Peyer's patch (tissue), 4 donors: Measurements from ENCODE around the gene SMIM29. TPM values are rescaled to one million over a fixed set of nuclear protein-coding genes. Genes with fewer than 3 reads are reported as not detected.
A peak's percentile ranks its signal among the peaks of the same experiment; 100 is the strongest.

Experiments used
- DNase-seq, 3 donors: peaks; one replicate each; pipeline ENCODE4 v3.0.0-alpha.2; 2017 to 2019
- H3K27ac ChIP-seq, 4 donors: fragments of 200-600 bp; sonication (generic); one replicate each; pipeline ENCODE4 v1.5.1; 2016 to 2019
- H3K27me3 ChIP-seq, 2 donors: fragments of 200-600 bp; sonication (generic); one replicate each; pipeline ENCODE4 v1.5.1; 2019
- H3K36me3 ChIP-seq, 3 donors: fragments of 200-600 bp; sonication (generic); one replicate each; pipeline ENCODE4 v1.5.1; 2016 to 2019
- H3K4me1 ChIP-seq, 4 donors: fragments of 200-600 bp; sonication (generic); one replicate each; pipeline ENCODE4 v1.5.1; 2016 to 2019
- H3K4me3 ChIP-seq, 4 donors: fragments of 200-600 bp; sonication (generic); 1 replicate in 3 of 4; 2 replicates in 1 of 4; pipeline ENCODE4 v1.5.1; 2016 to 2019; ENCODE audit warnings: mild to moderate bottlenecking in 1 of 4
- H3K9me3 ChIP-seq, 4 donors: fragments of 200-600 bp; sonication (generic); one replicate each; pipeline ENCODE4 v1.5.1; 2016 to 2019; ENCODE audit warnings: mild to moderate bottlenecking in 1 of 4
- POLR2A ChIP-seq, 2 donors: fragments of 450-650 bp; IDR thresholded peaks; one replicate each; pipeline ENCODE4 v1.5.1; 2017; ENCODE audit warnings: antibody characterized with exemption in 2 of 2, mild to moderate bottlenecking in 2 of 2, moderate library complexity in 2 of 2
- total RNA-seq, 4 donors: library from RNA; depleted of rRNA; stranded (reverse); fragments of >200 nt; gene quantifications; one replicate each; pipeline ENCODE4 v1.1.0, GENCODE V29; 2016
- TF ChIP-seq, protein P1 (sequence below), 6 experiments: fragments of 450-650 bp in 4 of 6; fragments of 200-600 bp in 2 of 6; sonication (generic) in 1 of 6; IDR thresholded peaks; one replicate each; pipeline ENCODE4 v1.5.1; 2017 to 2019; ENCODE audit warnings: antibody characterized with exemption in 6 of 6, mild to moderate bottlenecking in 3 of 6, moderate library complexity in 1 of 6

Gene SMIM29
- total RNA-seq, 4 donors from 2014 or later = 8.9 to 30.5 (median 14.9) TPM

DNA sequence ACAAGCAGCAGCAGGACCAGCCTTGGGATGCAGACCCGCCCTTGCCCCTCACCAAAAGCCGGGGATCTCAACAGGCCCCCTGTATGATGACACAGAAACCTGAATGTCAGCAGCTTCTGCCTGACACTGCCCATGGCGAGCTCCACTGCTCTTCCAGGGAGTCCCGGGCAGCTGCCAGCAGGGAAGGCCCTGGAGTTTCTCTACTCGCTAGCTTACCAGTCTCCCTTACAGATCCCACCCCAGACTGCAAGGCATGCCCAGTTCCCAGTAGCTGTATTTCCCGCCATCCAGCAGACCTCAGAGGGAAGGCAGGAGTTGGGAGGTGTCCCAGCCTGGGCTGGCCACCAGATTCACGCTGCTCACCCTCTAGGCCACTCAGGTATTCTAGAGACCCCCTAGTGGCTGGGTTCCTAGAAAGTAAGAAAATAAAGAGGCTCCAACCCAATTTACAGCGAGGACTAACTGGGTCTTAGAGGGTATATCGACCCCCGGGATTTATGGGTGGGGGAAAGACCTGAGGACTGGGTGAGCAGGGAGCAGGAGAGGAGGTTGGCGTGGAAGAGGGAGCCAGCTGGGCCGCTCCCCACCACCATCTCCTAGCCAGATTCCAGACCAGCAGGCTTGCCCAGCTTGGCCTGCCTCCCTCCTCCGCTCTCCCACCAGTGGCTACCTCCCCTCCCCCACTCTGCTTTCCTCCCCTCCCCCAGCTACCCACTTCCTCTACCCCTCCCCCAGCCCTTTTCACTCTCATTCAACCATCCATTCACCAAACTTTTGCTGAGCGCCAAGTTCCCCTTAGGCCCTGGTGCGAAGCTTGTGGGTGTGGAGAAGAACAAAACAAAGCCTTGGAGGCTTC is 21.8 kb downstream of the SMIM29 start:
- TF ChIP-seq POLR2A (IDR thresholded peaks at IDR 0.05) = no peak
- TF ChIP-seq, protein P1, sequence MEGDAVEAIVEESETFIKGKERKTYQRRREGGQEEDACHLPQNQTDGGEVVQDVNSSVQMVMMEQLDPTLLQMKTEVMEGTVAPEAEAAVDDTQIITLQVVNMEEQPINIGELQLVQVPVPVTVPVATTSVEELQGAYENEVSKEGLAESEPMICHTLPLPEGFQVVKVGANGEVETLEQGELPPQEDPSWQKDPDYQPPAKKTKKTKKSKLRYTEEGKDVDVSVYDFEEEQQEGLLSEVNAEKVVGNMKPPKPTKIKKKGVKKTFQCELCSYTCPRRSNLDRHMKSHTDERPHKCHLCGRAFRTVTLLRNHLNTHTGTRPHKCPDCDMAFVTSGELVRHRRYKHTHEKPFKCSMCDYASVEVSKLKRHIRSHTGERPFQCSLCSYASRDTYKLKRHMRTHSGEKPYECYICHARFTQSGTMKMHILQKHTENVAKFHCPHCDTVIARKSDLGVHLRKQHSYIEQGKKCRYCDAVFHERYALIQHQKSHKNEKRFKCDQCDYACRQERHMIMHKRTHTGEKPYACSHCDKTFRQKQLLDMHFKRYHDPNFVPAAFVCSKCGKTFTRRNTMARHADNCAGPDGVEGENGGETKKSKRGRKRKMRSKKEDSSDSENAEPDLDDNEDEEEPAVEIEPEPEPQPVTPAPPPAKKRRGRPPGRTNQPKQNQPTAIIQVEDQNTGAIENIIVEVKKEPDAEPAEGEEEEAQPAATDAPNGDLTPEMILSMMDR (IDR thresholded peaks at IDR 0.05) = no peak

DNA sequence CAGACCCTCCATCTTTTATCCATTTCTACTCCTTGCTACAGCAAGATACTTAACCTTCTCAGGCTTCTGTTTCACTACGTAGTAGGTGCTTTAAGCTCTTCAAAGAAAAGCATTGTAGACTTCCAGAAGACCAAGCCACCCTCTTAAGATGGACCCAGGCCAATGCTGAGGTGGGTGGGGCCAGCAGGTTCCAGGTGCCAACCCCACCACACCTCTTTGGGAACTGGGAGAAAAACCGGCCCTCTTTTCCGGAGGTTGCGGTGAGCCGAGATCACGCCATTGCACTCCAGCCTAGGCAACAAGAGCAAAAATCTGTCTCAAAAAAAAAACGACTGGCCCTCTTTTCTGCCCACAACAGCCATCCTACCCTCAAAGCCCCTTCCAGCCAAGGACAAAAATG is 22.7 kb downstream of the SMIM29 start:
- no peaks in the 10 kb centered on the region for H3K36me3 ChIP-seq
- no peaks in the 10 kb centered on the region for H3K9me3 ChIP-seq
- peaks cover 0 to 9% (median 7%) of the 10 kb centered on the region in 4 donors for H3K4me1 ChIP-seq
- no peak for TF ChIP-seq POLR2A (IDR thresholded peaks at IDR 0.05)
- TF ChIP-seq, protein P1 (IDR thresholded peaks at IDR 0.05) = no peak
- H3K27me3 ChIP-seq = no peaks in the 10 kb centered on the region
- H3K27ac ChIP-seq = no peak overlapping the region
- no peak overlapping the region for H3K4me3 ChIP-seq
- DNase-seq = no peak

More for the DNA sequence above, 21.8 kb downstream of the SMIM29 start:
- no peak for DNase-seq
- no peaks in the 10 kb centered on the region for H3K9me3 ChIP-seq
- no peaks in the 10 kb centered on the region for H3K36me3 ChIP-seq
- H3K27ac ChIP-seq = peak overlapping the region in 1 of 4 donors; percentile 42
- no peaks in the 10 kb centered on the region for H3K27me3 ChIP-seq
- H3K4me3 ChIP-seq = no peak overlapping the region
- H3K4me1 ChIP-seq = peaks cover 0 to 9% (median 7%) of the 10 kb centered on the region in 4 donors

DNA sequence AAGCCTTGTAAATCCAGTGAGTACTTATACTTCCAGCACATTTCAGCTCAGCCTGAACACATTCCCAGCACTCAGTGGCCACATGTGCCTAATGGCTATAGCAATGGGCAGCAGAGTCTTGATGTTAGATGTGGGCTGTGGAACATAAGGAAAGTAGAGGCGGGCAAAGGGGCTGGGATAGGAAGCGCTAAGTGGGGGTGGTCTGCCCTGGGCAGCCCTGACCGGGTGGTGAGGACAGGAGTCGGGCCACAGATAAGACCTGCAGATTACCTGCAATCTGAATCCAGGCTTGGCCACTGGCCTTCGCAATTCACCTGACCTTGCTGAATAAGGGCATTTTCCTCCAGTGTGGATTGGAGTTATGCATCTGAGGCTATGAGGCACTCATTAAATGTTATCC is 23.3 kb downstream of the SMIM29 start:
- no peak for DNase-seq
- no peaks in the 10 kb centered on the region for H3K27me3 ChIP-seq
- no peak overlapping the region for H3K4me3 ChIP-seq
- peaks cover 0 to 9% (median 7%) of the 10 kb centered on the region in 4 donors for H3K4me1 ChIP-seq
- no peaks in the 10 kb centered on the region for H3K9me3 ChIP-seq
- no peaks in the 10 kb centered on the region for H3K36me3 ChIP-seq
- H3K27ac ChIP-seq = no peak overlapping the region
- TF ChIP-seq POLR2A (IDR thresholded peaks at IDR 0.05) = no peak
- TF ChIP-seq, protein P1 (IDR thresholded peaks at IDR 0.05) = no peak

DNA sequence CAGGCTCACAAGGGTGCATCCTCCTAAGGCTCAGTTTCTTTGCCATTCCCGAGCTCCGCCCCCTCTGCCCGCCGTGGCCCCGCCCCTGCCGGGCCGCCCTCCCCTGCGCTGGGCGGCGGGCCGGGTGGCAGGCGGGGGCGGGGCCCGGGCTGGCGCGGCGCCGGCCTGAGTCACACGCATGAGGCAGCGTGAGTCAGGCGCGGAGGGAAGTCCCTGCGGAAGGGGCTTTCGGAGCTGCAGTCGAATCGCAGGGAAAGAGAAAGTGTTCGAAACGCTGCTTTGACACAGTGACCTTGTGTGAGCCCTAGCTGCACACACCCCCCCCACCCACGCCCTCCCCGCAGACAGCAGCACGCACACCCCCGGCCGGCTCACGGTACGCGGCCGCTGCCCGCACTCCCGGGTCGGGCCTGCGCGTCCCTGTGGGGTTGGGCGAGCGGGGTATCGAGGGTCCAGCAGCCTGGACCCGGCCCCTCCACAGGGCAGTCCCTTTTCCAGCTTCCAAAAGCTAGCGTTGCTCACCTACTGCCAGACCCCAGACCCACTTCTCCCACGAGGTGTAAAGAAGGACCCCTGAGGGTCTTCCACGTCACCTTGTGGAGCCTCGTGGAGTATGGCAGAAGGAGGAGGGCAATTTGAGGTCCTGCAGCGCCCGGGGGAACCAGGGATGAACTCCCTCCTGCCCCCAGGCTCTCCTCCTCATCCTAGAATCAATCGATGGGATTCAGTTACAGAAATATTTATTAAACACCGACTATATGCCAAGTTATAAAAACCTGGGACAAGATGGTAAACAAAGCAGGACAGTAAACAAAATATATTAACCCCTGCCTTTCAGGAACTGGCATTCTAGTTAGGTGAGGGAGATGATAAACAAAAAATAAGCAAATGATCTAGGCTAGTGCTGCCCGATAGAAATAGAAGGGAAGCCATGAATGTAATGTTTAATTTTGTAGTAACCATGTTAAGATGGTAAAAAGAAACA is 24.6 kb downstream of the SMIM29 start:
- Histone ChIP-seq H3K4me3 (peak overlapping the region; percentile 52 to 72 (median 68)), H3K9me3 (no peaks in the 10 kb centered on the region), H3K27me3 (no peaks in the 10 kb centered on the region), H3K4me1 (peaks cover 0 to 9% (median 7%) of the 10 kb centered on the region in 4 donors), H3K36me3 (no peaks in the 10 kb centered on the region), H3K27ac (peak overlapping the region; percentile 88 to 97 (median 90))
- peak; percentile 95 to 97 (median 96) for DNase-seq
- TF ChIP-seq POLR2A (IDR thresholded peaks at IDR 0.05) = peak; percentile 59 to 72
- TF ChIP-seq, protein P1 (IDR thresholded peaks at IDR 0.05) = no peak

DNA sequence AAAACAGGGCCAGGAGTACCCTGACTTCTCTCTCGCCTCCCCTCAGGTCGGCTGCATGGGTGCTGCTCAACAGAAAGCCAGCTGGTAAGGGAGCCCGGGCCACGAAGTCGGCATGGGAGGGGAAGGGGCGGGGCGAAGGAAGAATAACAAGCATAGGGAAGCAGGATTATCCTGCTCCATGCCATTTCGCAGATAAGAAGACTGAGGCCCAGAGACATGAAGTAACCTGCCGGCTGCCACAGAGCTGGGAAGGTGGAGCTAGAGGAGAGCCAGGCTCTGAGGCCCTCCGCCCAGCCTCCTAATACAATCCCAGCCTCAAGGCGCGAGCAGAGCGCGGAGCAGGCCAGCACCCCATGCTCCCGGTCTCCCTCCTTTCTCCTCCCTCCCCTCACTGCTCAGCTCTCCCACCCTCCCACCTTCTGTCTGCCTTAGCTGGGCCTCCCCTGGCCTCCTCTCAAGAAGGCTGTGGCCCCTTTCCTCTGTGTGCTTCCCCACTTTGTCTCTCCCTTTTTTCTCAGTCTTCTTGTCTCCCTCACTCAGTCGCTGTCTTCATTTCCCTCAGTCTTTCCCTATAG is 25.3 kb downstream of the SMIM29 start:
- no peaks in the 10 kb centered on the region for H3K9me3 ChIP-seq
- TF ChIP-seq POLR2A (IDR thresholded peaks at IDR 0.05) = no peak
- peak in 1 of 3 donors; percentile 58 for DNase-seq
- H3K27me3 ChIP-seq = no peaks in the 10 kb centered on the region
- peak overlapping the region; percentile 42 to 97 (median 90) for H3K27ac ChIP-seq
- no peaks in the 10 kb centered on the region for H3K36me3 ChIP-seq
- H3K4me1 ChIP-seq = peaks cover 0 to 9% (median 7%) of the 10 kb centered on the region in 4 donors
- H3K4me3 ChIP-seq = peak overlapping the region in 2 of 4 donors; percentile 5 to 70
